Left hindlimb (tissue), 1 donor: Measurements from ENCODE around the gene GHDC.
A peak's percentile ranks its signal among the peaks of the same experiment; 100 is the strongest.
"Not testable (repeated sequence)": the region's sequence is repeated elsewhere in the genome, so short reads cannot be mapped to it uniquely, and the experiment has no call there.

ENCODE experiments used
- DNase-seq: peaks from one replicate; pipeline ENCODE4 v3.0.0-alpha.2; 2018

GHDC gene

GRCh38 chr17:42193969-42194899, at the start of gene GHDC:
Gene GHDC, minus strand, starts transcription at chr17:42194494. Its CDS starts 913 bp downstream, at chr17:42193581.
- DNase-seq = peak; percentile 86

DNA sequence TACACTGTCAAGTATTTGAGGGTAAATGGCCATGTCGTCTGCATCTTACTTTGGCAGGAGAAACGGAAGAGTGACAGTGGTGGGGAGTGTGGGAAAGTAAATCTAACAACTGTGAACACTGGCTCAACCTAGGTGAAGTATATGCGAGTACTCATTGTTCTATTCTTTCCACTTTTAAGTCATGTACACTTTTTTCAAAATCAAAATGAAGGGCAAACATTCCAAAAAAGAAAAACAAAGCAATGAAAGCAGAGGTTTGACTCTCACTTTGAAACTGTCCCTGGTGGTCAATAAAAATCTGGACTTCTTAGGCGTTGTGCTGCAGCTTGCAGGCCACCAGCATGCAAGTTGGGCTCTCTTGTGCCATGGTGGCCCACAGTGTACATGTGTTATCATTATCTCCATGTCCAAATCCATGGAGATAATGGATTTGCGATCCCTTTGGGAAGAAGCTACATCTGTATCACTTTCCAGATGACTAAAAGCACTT, 49.2 kb upstream of the GHDC start:
- no peak for DNase-seq

DNA sequence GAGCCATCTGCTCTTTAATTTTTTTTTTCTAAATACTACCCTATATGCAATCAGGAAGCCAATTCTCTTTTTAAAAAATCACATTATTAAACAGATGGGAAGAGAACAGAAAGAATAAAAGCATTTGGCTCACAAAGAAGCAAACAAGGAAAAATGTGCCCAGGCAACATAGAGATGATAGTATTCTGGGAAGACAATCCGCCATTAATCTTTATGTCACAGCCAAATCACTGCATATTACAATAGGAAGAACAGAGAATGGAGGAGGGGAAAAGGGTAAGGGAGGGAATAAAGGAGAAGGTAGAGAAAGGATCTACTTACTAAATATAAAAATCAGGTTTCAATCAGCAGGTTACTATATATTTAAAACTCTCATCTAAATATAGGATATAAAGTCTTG, 47.6 kb upstream of the GHDC start:
- no peak for DNase-seq

- DNase-seq = not testable (repeated sequence)
Measured at GRCh38 chr17:42240863-42241262, 46.6 kb upstream of the GHDC start.

- DNase-seq = no peak
Measured at GRCh38 chr17:42240201-42240600, 45.9 kb upstream of the GHDC start.

DNA sequence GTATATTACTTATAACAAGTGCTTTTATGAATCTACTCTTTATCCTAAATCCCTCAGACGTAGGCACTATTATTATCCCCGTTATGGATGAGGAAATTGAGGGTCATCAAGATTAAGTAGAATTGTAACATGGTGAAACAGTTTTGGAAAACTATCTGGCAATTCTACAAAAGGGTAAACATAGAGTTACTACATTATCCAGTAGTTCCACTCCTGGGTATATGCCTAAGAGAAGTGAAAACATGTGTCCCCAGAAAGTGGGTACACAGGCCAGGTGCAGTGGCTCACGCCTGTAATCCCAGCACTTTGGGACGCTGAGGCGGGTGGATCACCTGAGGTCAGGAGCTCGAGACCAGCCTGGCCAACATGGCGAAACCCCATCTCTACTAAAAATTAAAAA, 45.3 kb upstream of the GHDC start:
- DNase-seq = not testable (repeated sequence)

DNA sequence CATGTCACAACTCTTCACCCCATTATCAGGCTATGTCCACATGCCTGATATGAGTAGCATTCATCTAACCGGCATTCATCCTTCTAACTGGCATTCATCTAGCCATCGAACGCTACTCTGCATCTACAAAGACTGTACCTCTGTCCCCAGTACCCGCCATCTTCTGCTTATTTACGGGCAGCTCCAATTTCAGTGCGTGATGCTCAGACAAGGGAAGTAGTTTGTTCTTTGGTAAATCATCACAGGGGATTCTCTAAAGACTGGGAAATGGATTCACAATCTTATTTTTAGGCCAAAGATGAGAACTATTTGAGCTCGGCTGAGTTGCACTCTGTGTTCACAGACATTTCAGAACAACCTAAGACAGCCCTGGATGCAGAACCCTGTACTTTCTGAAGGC, 42.5 kb upstream of the GHDC start:
- DNase-seq = no peak

DNA sequence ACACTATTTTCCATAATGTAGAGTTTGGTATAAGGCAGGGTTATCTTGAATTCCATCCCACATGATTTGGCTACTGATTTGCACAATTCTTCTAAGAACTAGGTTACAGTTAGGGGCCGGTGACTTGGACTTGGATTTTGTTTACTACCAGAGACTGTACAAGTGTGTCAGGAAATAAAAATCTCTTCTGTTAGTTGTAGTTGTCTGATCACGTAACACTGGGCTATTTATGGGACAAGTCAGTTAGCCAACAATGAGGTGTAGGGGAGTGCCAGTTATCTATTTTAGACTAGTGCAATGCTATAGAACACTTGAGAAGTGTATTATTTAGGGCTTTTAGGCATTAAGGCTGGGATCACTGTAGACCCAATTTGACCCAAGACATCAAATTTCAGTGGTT, 39.7 kb upstream of the GHDC start:
- DNase-seq = no peak

DNA sequence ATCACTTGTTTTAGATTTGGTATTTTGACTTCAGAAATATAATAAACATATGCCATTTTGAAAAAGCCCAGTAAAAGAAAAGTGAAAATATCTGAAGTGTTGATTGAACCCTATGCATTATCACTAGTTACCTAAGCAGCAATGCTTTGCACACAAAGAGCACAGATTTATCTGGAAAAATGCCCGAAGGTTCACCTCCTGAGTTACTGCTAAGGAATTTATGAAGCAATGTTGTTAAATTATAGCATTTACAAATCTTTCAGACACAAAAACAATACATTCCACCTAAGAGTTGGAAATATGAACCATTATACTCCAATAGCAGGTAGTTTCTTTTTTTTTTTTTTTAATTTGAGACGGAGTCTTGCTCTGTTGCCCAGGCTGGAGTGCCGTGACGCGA, 38.9 kb upstream of the GHDC start:
- no peak for DNase-seq

DNA sequence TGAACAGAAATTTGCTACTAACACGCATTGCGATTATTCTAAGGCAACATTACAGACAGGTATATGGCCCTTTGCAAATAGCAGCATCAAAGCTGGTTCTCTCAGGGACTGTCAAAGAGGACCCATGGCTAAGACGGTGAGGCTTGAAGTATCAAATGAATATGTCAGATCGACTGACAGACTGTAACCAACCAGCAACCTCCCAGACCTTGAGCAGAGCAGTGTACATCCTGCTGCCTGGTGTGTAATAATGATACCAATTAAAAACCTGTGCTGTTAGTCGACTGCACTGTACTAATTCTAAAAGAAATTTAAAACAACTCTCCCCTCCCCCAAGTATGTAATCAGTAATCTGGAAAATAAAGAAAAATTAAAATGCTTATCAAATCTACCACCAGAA, 35.9 kb upstream of the GHDC start:
- DNase-seq = no peak

DNA sequence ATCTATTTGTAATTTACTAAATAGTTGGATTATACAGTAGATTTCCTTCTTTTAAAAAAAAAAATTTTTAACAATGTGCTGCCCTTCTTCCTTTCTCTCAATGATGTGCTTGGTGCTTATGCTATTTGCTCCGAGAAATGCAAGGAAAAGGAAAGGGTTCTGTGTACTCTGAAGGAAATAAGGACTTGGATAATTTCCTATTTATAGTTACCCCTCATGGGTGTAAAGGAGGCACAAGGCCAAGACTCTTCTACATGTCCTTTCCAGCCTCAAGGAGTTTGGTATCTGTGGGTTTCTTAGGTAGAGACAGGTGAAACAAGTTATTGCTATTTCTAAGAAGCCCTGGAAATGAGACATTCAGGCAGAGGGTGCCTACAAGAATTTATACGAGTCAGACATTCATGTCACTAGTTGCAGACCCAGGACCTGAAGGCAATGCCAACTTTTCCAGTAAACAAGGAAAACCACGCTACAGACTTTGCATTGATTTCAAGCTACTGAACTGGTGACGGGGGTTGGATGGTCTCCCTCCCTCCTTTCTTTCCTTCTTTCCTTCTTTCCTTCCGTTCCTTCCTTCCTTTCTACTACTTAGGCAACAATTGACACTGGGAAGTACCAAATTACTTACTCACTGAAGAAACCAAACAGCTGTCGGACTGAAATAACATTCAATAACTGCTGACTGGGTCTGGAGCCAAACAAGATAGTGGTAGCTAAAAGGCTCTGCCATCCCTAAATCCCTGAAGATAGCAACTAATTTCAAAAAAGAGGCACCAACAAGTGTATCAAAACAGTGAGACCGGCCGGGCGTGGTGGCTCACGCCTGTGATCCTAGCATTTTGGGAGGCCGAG, 33.8 kb upstream of the GHDC start:
- no peak for DNase-seq

- no peak for DNase-seq
Measured at GRCh38 chr17:42225646-42226045, 31.4 kb upstream of the GHDC start.

GRCh38 chr17:42224651-42225050, 30.4 kb upstream of the GHDC start:
- no peak for DNase-seq

- no peak for DNase-seq
Measured at GRCh38 chr17:42221886-42222745, 27.8 kb upstream of the GHDC start.

DNA sequence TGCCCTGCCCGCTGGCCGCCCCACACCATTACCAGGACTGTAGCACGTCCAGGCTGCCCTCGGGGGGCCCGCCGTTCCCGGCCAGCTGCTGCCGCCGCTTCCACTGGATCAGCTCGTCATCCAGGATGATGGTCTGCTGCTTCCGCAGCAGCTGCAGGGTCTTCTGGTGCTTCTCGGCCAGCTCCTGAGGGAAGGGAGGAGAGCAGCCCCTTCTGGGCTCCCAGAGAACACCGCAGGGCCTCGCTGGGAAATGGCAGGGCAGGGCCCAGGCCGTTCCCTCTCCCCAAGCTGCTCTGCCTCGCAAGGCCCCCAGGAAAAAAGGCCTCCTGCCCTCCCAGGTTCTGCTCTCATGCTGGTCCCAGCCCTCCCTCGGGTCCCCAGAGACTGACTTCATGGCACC, 25.0 kb upstream of the GHDC start:
- not testable (repeated sequence) for DNase-seq

DNA sequence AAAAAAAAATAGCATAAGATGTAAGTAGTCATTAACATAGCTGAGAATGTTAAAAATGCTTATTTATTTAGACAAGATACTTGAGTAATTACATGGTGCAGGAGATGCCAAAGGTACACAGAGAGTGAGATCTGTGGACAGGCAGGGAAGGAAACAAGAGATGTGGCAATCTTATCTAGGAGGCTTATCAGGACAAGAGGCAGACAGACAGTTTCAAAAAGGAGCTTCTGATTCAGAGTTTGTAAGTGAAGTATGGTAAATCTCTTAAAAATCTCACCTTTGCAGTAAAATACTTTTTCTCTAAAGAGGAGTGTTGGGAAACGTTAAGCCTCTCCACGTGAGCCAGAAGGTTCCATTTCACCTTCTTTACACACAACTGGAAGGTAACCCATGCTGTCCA, 19.9 kb upstream of the GHDC start:
- DNase-seq = no peak

GRCh38 chr17:42212382-42212781, 18.1 kb upstream of the GHDC start:
- no peak for DNase-seq

DNA sequence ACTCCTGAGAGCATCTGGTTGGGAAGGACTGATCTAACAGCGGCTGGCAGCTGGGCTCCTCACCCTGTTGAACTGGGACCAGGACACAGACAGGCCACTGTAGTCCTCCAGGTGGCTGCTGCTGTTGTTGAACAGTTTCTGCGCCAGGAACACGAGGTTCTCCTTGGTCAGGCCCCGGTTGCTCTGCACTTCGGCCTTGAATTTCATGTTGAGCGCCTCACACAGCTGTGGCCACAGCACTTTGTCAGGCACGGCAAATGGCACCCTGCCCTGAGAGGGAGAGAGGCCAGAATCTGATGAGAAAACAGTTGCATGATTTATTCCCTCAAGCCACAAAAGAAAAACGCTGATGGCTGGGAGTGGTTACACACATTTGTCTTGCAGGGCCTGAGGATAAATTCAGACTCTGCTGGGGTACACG, 17.6 kb upstream of the GHDC start:
- peak; percentile 73 for DNase-seq

DNA sequence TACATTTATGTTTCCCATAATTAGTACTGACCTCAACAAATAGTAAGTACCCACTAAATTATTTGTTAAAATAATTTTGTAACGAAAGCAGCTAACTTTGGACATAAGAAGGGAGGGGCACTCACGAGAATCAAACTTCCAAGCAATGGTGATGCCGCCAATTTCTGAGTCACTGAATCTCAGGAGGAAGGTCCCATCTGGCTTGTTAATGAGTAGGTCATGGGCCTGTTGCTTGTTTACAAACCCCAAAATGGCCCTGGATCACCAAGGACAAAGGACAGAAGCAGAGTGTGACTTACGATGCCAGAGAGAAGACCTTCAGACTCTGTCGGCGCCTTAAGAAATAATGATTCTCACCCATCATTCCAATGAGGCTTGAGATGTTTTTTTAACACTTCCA, 15.8 kb upstream of the GHDC start:
- no peak for DNase-seq

- not testable (repeated sequence) for DNase-seq
Measured at GRCh38 chr17:42206153-42206612, 11.9 kb upstream of the GHDC start.

DNA sequence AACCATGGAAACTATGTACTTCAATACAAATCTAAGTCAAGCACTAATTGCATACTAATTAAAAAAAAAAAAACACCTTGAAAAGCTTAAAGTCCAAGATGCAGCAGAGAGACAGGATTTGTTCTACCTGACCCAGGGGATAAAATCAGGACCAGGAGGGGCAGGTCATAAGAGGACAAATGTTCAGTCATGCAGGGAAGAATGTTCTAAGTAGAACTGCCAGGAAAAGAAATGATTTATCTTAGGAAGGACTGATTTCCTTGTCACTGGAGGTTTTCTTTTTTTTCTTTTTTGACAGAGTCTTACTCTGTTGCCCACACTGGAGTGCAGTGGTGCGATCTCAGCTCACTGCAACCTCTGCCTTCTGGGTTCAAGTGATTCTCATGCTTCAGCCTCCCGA, 9.1 kb upstream of the GHDC start:
- DNase-seq = no peak

DNA sequence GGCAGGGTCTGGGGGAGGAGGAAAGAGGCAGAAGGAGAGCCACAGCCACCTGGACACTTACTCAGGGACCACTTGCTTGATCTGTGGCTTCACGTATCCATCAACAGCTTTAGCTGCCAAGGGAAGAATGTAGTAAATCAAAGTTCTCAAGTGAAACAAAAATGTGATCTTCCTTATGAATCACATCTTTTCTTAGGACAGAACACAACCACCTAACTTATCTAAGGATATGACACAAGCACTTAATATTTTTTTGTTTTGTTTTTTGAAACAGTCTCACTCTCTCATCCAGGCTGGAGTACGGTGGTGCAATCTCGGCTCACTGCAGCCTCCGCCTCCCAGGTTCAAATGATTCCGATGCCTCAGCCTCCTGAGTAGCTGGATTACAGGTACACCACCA, 8.4 kb upstream of the GHDC start:
- DNase-seq = no peak

GRCh38 chr17:42202159-42202558, 7.9 kb upstream of the GHDC start:
- no peak for DNase-seq
